OCI-LY7 (cell line): ENCODE measurements around the gene FAM13C.

ENCODE experiments used
- CTCF ChIP-seq: fragments of 200-600 bp; sonication (generic); conservative IDR thresholded peaks from 2 replicates; pipeline ENCODE4 v1.5.1; 2014; ENCODE audit warnings: mild to moderate bottlenecking, antibody characterized with exemption, low read length, moderate library complexity, mixed read lengths
- EZH2phosphoT487 ChIP-seq: fragments of 200-600 bp; sonication (generic); IDR thresholded peaks from 2 replicates; pipeline ENCODE4 v1.6.1; 2018; ENCODE audit warnings: low read depth, borderline replicate concordance, mild to moderate bottlenecking, mixed run types, antibody characterized with exemption, low read length, moderate library complexity, mixed read lengths

- TF ChIP-seq CTCF (no peak), EZH2phosphoT487 (no peak)
These were observed 11.8 kb downstream of the FAM13C start for GRCh38 chr10:59350558-59350957.
